ENCODE data around the gene GPR78. TPM values are rescaled to one million over a fixed set of nuclear protein-coding genes. Genes with fewer than 3 reads are reported as not detected.

Gene GPR78
- total and polyA plus RNA-seq, 2 of the 8 experiments (the other 6 are each of a cell fraction or from before 2014, with no cell fraction given), result 1.0 to 3.0 TPM

GRCh38 chr4:8568068-8568668, 12.0 kb upstream of the GPR78 start (continued):
- TF ChIP-seq, protein P1, sequence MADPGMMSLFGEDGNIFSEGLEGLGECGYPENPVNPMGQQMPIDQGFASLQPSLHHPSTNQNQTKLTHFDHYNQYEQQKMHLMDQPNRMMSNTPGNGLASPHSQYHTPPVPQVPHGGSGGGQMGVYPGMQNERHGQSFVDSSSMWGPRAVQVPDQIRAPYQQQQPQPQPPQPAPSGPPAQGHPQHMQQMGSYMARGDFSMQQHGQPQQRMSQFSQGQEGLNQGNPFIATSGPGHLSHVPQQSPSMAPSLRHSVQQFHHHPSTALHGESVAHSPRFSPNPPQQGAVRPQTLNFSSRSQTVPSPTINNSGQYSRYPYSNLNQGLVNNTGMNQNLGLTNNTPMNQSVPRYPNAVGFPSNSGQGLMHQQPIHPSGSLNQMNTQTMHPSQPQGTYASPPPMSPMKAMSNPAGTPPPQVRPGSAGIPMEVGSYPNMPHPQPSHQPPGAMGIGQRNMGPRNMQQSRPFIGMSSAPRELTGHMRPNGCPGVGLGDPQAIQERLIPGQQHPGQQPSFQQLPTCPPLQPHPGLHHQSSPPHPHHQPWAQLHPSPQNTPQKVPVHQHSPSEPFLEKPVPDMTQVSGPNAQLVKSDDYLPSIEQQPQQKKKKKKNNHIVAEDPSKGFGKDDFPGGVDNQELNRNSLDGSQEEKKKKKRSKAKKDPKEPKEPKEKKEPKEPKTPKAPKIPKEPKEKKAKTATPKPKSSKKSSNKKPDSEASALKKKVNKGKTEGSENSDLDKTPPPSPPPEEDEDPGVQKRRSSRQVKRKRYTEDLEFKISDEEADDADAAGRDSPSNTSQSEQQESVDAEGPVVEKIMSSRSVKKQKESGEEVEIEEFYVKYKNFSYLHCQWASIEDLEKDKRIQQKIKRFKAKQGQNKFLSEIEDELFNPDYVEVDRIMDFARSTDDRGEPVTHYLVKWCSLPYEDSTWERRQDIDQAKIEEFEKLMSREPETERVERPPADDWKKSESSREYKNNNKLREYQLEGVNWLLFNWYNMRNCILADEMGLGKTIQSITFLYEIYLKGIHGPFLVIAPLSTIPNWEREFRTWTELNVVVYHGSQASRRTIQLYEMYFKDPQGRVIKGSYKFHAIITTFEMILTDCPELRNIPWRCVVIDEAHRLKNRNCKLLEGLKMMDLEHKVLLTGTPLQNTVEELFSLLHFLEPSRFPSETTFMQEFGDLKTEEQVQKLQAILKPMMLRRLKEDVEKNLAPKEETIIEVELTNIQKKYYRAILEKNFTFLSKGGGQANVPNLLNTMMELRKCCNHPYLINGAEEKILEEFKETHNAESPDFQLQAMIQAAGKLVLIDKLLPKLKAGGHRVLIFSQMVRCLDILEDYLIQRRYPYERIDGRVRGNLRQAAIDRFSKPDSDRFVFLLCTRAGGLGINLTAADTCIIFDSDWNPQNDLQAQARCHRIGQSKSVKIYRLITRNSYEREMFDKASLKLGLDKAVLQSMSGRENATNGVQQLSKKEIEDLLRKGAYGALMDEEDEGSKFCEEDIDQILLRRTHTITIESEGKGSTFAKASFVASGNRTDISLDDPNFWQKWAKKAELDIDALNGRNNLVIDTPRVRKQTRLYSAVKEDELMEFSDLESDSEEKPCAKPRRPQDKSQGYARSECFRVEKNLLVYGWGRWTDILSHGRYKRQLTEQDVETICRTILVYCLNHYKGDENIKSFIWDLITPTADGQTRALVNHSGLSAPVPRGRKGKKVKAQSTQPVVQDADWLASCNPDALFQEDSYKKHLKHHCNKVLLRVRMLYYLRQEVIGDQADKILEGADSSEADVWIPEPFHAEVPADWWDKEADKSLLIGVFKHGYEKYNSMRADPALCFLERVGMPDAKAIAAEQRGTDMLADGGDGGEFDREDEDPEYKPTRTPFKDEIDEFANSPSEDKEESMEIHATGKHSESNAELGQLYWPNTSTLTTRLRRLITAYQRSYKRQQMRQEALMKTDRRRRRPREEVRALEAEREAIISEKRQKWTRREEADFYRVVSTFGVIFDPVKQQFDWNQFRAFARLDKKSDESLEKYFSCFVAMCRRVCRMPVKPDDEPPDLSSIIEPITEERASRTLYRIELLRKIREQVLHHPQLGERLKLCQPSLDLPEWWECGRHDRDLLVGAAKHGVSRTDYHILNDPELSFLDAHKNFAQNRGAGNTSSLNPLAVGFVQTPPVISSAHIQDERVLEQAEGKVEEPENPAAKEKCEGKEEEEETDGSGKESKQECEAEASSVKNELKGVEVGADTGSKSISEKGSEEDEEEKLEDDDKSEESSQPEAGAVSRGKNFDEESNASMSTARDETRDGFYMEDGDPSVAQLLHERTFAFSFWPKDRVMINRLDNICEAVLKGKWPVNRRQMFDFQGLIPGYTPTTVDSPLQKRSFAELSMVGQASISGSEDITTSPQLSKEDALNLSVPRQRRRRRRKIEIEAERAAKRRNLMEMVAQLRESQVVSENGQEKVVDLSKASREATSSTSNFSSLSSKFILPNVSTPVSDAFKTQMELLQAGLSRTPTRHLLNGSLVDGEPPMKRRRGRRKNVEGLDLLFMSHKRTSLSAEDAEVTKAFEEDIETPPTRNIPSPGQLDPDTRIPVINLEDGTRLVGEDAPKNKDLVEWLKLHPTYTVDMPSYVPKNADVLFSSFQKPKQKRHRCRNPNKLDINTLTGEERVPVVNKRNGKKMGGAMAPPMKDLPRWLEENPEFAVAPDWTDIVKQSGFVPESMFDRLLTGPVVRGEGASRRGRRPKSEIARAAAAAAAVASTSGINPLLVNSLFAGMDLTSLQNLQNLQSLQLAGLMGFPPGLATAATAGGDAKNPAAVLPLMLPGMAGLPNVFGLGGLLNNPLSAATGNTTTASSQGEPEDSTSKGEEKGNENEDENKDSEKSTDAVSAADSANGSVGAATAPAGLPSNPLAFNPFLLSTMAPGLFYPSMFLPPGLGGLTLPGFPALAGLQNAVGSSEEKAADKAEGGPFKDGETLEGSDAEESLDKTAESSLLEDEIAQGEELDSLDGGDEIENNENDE (IDR thresholded peaks at IDR 0.05; ENCODE audit: insufficient replicate concordance, low read length), result peak; percentile 88
- TF ChIP-seq RAD21 (IDR thresholded peaks at IDR 0.05 in 1 of 2, conservative IDR thresholded peaks at IDR 0.05 in 1 of 2; ENCODE audit: low read depth in 2 of 2, low read length in 2 of 2), result no peak
- TF ChIP-seq CHD2 (IDR thresholded peaks at IDR 0.05; ENCODE audit: low read length), result 0 out of 2 replicates have a peak, but pooled peaks have one; percentile 55
- TF ChIP-seq SIN3A (conservative IDR thresholded peaks at IDR 0.05 in 1 of 2, IDR thresholded peaks at IDR 0.05 in 1 of 2; ENCODE audit: low read depth in 1 of 2, low read length in 2 of 2), result no peak

Measured in H1 (cell line).